GM12878 (cell line): Measurements from ENCODE around the gene RGSL1. TPM values are rescaled to one million over a fixed set of nuclear protein-coding genes. Genes with fewer than 3 reads are reported as not detected.

Experiments
- BCL11A ChIP-seq: IDR thresholded peaks from 2 replicates; pipeline ENCODE4 v1.6.1; 2011; ENCODE audit warnings: low read depth, low read length
- EP300 ChIP-seq, 2 experiments: fragments of 150-350 bp in 1 of 2; IDR thresholded peaks; 2 replicates each; pipeline ENCODE4 v1.6.1; 2011 to 2012; ENCODE audit warnings: low read depth in 2 of 2, low read length in 2 of 2, borderline replicate concordance in 1 of 2, improper control_type of control experiment in 1 of 2, inconsistent platforms in 1 of 2; ENCODE audit not compliant: control insufficient read depth in 1 of 2
- IKZF1 ChIP-seq: fragments of 450-650 bp; conservative IDR thresholded peaks from 2 replicates; pipeline ENCODE4 v1.6.1; 2017; ENCODE audit warnings: antibody characterized with exemption, mild to moderate bottlenecking
- IRF4 ChIP-seq: IDR thresholded peaks from 2 replicates; pipeline ENCODE4 v1.6.1; 2011; ENCODE audit warnings: low read depth, low read length
- MEF2B ChIP-seq: fragments of 450-650 bp; IDR thresholded peaks from 2 replicates; pipeline ENCODE4 v1.6.1; 2018; ENCODE audit warnings: mild to moderate bottlenecking, moderate library complexity; ENCODE audit not compliant: partially characterized antibody, poor library complexity, severe bottlenecking
- RCOR1 ChIP-seq: conservative IDR thresholded peaks from 2 replicates; pipeline ENCODE4 v1.6.1; 2012; ENCODE audit warnings: low read depth, low read length, improper control_type of control experiment
- SKIL ChIP-seq: fragments of 450-650 bp; IDR thresholded peaks from 2 replicates; pipeline ENCODE4 v1.6.1; 2017; ENCODE audit warnings: mild to moderate bottlenecking, low read depth, inconsistent platforms; ENCODE audit not compliant: poor library complexity, severe bottlenecking
- SPI1 ChIP-seq: IDR thresholded peaks from 2 replicates; pipeline ENCODE4 v1.6.1; 2011; ENCODE audit warnings: low read depth, mild to moderate bottlenecking, low read length, moderate library complexity, borderline replicate concordance; ENCODE audit not compliant: insufficient read depth
- WRNIP1 ChIP-seq: IDR thresholded peaks from 2 replicates; pipeline ENCODE4 v1.6.1; 2011; ENCODE audit warnings: low read depth, low read length, improper control_type of control experiment, borderline replicate concordance
- YY1 ChIP-seq: IDR thresholded peaks from 2 replicates; pipeline ENCODE4 v1.6.1; 2011; ENCODE audit warnings: low read depth, mild to moderate bottlenecking, low read length
- polyA plus RNA-seq, 11 experiments: library from polyadenylated mRNA; depleted of rRNA in 4 of 11; unstranded in 6 of 11; stranded (reverse) in 5 of 11; fragments of >200 nt; fragmentation: Nextera tagmentation in 4 of 11; fragmentation: Illumina TruSeq in 1 of 11; extraction: Ambion mirVana in 4 of 11; extraction: Trizol in 1 of 11; gene quantifications; 1 replicate in 1 of 11; 2 replicates in 10 of 11; pipeline versions ENCODE4 v1.2.1 to v1.2.3, GENCODE V29; 2011 to 2016; ENCODE audit warnings: inconsistent platforms in 2 of 11, missing spikeins in 2 of 11, low read depth in 1 of 11
- small RNA-seq: library from RNA; depleted of rRNA; stranded (forward); fragments of <200 nt; gene quantifications from one replicate; pipeline ENCODE3, GENCODE V24; 2014
- total RNA-seq, 4 experiments: library from RNA; depleted of rRNA in 3 of 4; stranded (reverse); fragments of >200 nt in 3 of 4; fragmentation: Illumina TruSeq in 1 of 4; extraction: Trizol in 1 of 4; gene quantifications; 2 replicates each; pipeline versions ENCODE4 v1.2.1 to v1.2.3, GENCODE V29; 2013 to 2021
- TF ChIP-seq, protein P1 (sequence below): IDR thresholded peaks from 2 replicates; pipeline ENCODE4 v1.6.1; 2011; ENCODE audit warnings: mild to moderate bottlenecking, low read depth, low read length, moderate library complexity; ENCODE audit not compliant: insufficient replicate concordance
- TF ChIP-seq, protein P2 (sequence below): fragments of 450-650 bp; IDR thresholded peaks from 2 replicates; pipeline ENCODE4 v1.6.1; 2014; ENCODE audit warnings: mild to moderate bottlenecking

Gene RGSL1
- total and polyA plus RNA-seq, 10 of the 15 experiments (the other 5 are each of a cell fraction or from before 2014, with no cell fraction given): 0.05 to 0.28 (median 0.27) TPM; not detected in 5

DNA sequence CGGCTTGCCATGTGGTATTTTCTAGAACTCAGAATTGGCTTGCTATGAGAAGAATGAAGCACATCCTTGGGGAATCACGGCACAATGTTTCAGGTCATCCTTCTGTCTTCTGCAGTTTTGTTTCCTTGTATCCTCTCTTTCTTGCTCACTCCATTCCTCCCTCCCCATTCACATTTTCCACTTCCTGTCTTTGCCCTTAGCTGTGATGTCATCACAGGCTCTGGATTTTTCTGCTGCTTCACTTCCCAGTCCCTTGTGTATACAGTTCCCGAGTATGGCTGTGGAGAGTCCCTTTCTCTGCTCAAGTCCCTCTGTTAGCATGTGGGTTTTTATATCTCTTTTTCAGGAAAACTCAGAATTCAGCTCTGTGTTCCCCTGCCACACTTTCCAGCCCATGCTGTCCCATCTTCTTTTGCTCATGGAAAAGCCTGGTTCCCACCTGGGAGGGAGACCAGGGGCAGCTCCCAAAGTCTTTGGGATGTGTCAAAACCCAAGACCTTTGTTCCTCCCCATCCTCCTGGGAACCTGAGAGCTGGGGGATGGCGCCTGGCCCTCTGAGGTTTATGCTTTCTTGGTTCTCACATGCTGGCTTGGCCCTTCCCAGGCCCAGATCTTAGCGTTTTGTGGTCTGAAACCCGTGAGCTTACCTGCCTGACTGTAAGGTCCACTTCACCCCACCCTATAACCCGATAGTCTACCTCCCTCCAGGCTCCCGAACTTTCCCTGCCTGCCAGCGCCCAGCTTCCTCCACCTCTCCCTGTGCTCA is 159.1 kb downstream of the RGSL1 start (continued):
- TF ChIP-seq SKIL: no peak
- no peak for TF ChIP-seq IRF4
- TF ChIP-seq, protein P1, sequence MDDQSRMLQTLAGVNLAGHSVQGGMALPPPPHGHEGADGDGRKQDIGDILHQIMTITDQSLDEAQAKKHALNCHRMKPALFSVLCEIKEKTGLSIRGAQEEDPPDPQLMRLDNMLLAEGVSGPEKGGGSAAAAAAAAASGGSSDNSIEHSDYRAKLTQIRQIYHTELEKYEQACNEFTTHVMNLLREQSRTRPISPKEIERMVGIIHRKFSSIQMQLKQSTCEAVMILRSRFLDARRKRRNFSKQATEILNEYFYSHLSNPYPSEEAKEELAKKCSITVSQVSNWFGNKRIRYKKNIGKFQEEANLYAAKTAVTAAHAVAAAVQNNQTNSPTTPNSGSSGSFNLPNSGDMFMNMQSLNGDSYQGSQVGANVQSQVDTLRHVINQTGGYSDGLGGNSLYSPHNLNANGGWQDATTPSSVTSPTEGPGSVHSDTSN: no peak
- TF ChIP-seq EP300 (IDR thresholded peaks at IDR 0.05; ENCODE audit: borderline replicate concordance in 1 of 2, control insufficient read depth in 1 of 2, low read depth in 2 of 2, low read length in 2 of 2): no peak
- peak; percentile 37; the same call in 1 of the 2 replicates for TF ChIP-seq IKZF1
- no peak for TF ChIP-seq RCOR1
- TF ChIP-seq SPI1: no peak
- no peak for TF ChIP-seq WRNIP1
- TF ChIP-seq, protein P2, sequence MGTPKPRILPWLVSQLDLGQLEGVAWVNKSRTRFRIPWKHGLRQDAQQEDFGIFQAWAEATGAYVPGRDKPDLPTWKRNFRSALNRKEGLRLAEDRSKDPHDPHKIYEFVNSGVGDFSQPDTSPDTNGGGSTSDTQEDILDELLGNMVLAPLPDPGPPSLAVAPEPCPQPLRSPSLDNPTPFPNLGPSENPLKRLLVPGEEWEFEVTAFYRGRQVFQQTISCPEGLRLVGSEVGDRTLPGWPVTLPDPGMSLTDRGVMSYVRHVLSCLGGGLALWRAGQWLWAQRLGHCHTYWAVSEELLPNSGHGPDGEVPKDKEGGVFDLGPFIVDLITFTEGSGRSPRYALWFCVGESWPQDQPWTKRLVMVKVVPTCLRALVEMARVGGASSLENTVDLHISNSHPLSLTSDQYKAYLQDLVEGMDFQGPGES: no peak
- no peak for TF ChIP-seq YY1
- TF ChIP-seq BCL11A: no peak
- peak; percentile 87 for TF ChIP-seq MEF2B
- TF ChIP-seq, all 136 proteins: peak for 8

Small RNAs within 50 kb of the gene (small RNA-seq; reads per million reads assigned to genes)
- not detected for gene RF00017

Other genes with a start within 250 kb of the RGSL1 start
- gene GLUL, start 58.4 kb upstream of the RGSL1 start, total RNA-seq (2014; rRNA removed): 174 and 183 TPM in 2 replicates
- gene GLUL, start 58.4 kb upstream of the RGSL1 start, total RNA-seq (2014; rRNA removed; fragmentation: Illumina TruSeq; extraction: Trizol): 141 TPM in 2 replicates
- gene GLUL, start 58.4 kb upstream of the RGSL1 start, total RNA-seq (2021): 172 and 191 TPM in 2 replicates
- 1.0 and 2.3 TPM in 2 replicates for gene GLUL, start 58.4 kb upstream of the RGSL1 start, polyA plus RNA-seq (2011; rRNA removed)
- gene GLUL, start 58.4 kb upstream of the RGSL1 start, polyA plus RNA-seq (2014; fragmentation: Illumina TruSeq; extraction: Trizol): 192 and 194 TPM in 2 replicates
- gene GLUL, start 58.4 kb upstream of the RGSL1 start, polyA plus RNA-seq (2014; fragmentation: Nextera tagmentation; extraction: Ambion mirVana): 100 to 1,000 TPM; 166 to 392 TPM
- gene GLUL, start 58.4 kb upstream of the RGSL1 start, polyA plus RNA-seq (2014; rRNA removed): 155 and 160 TPM in 2 replicates
- 100 to 1,000 TPM; 162 TPM for gene GLUL, start 58.4 kb upstream of the RGSL1 start, polyA plus RNA-seq (2016; fragmentation: Nextera tagmentation; extraction: Ambion mirVana)
- 0.11 TPM in 1 of 2 replicates, not detected in the other for gene TEDDM1, start 49.5 kb upstream of the RGSL1 start, total RNA-seq (2014; rRNA removed)
- not detected in 2 replicates for gene TEDDM1, start 49.5 kb upstream of the RGSL1 start, total RNA-seq (2014; rRNA removed; fragmentation: Illumina TruSeq; extraction: Trizol)
- gene TEDDM1, start 49.5 kb upstream of the RGSL1 start, total RNA-seq (2021): not detected in 2 replicates
- not detected in 2 replicates for gene TEDDM1, start 49.5 kb upstream of the RGSL1 start, polyA plus RNA-seq (2011; rRNA removed)
- gene TEDDM1, start 49.5 kb upstream of the RGSL1 start, polyA plus RNA-seq (2014; fragmentation: Illumina TruSeq; extraction: Trizol): not detected in 2 replicates
- gene TEDDM1, start 49.5 kb upstream of the RGSL1 start, polyA plus RNA-seq (2014; fragmentation: Nextera tagmentation; extraction: Ambion mirVana): not detected
- gene TEDDM1, start 49.5 kb upstream of the RGSL1 start, polyA plus RNA-seq (2014; rRNA removed): not detected in 2 replicates
- gene TEDDM1, start 49.5 kb upstream of the RGSL1 start, polyA plus RNA-seq (2016; fragmentation: Nextera tagmentation; extraction: Ambion mirVana): under 1 TPM in 1 of 2 experiments, not detected in 1; 0.11 TPM
- gene RNASEL, start 139.1 kb downstream of the RGSL1 start, total RNA-seq (2014; rRNA removed): 4.3 and 5.4 TPM in 2 replicates
- 6.4 and 7.0 TPM in 2 replicates for gene RNASEL, start 139.1 kb downstream of the RGSL1 start, total RNA-seq (2014; rRNA removed; fragmentation: Illumina TruSeq; extraction: Trizol)
- gene RNASEL, start 139.1 kb downstream of the RGSL1 start, total RNA-seq (2021): 4.4 TPM in 2 replicates
- gene RNASEL, start 139.1 kb downstream of the RGSL1 start, polyA plus RNA-seq (2011; rRNA removed): 10.8 and 14.4 TPM in 2 replicates
- 6.0 and 8.3 TPM in 2 replicates for gene RNASEL, start 139.1 kb downstream of the RGSL1 start, polyA plus RNA-seq (2014; fragmentation: Illumina TruSeq; extraction: Trizol)
- gene RNASEL, start 139.1 kb downstream of the RGSL1 start, polyA plus RNA-seq (2014; fragmentation: Nextera tagmentation; extraction: Ambion mirVana): 1 to 10 TPM; 3.0 to 3.7 TPM
- 4.0 and 4.7 TPM in 2 replicates for gene RNASEL, start 139.1 kb downstream of the RGSL1 start, polyA plus RNA-seq (2014; rRNA removed)
- 1 to 10 TPM; 5.3 to 6.0 TPM for gene RNASEL, start 139.1 kb downstream of the RGSL1 start, polyA plus RNA-seq (2016; fragmentation: Nextera tagmentation; extraction: Ambion mirVana)
- 44.0 and 45.1 TPM in 2 replicates for gene RGS16, start 154.2 kb downstream of the RGSL1 start, total RNA-seq (2014; rRNA removed)
- gene RGS16, start 154.2 kb downstream of the RGSL1 start, total RNA-seq (2014; rRNA removed; fragmentation: Illumina TruSeq; extraction: Trizol): 37.0 and 37.6 TPM in 2 replicates
- gene RGS16, start 154.2 kb downstream of the RGSL1 start, total RNA-seq (2021): 54.9 and 57.1 TPM in 2 replicates
- gene RGS16, start 154.2 kb downstream of the RGSL1 start, polyA plus RNA-seq (2011; rRNA removed): 31.5 and 43.9 TPM in 2 replicates
- 37.4 and 44.1 TPM in 2 replicates for gene RGS16, start 154.2 kb downstream of the RGSL1 start, polyA plus RNA-seq (2014; fragmentation: Illumina TruSeq; extraction: Trizol)
- 10 to 100 TPM; 16.4 to 18.5 TPM for gene RGS16, start 154.2 kb downstream of the RGSL1 start, polyA plus RNA-seq (2014; fragmentation: Nextera tagmentation; extraction: Ambion mirVana)
- 48.5 and 55.6 TPM in 2 replicates for gene RGS16, start 154.2 kb downstream of the RGSL1 start, polyA plus RNA-seq (2014; rRNA removed)
- 10 to 100 TPM; 50.3 to 58.2 TPM for gene RGS16, start 154.2 kb downstream of the RGSL1 start, polyA plus RNA-seq (2016; fragmentation: Nextera tagmentation; extraction: Ambion mirVana)
- 0.16 and 0.62 TPM in 2 replicates for gene RGS8, start 234.4 kb downstream of the RGSL1 start, total RNA-seq (2014; rRNA removed)
- 0.36 and 0.41 TPM in 2 replicates for gene RGS8, start 234.4 kb downstream of the RGSL1 start, total RNA-seq (2014; rRNA removed; fragmentation: Illumina TruSeq; extraction: Trizol)
- gene RGS8, start 234.4 kb downstream of the RGSL1 start, total RNA-seq (2021): 0.31 and 0.35 TPM in 2 replicates
- gene RGS8, start 234.4 kb downstream of the RGSL1 start, polyA plus RNA-seq (2011; rRNA removed): 0.40 and 0.43 TPM in 2 replicates
- 0.14 and 0.56 TPM in 2 replicates for gene RGS8, start 234.4 kb downstream of the RGSL1 start, polyA plus RNA-seq (2014; fragmentation: Illumina TruSeq; extraction: Trizol)
- under 1 TPM; 0.07 to 0.18 TPM for gene RGS8, start 234.4 kb downstream of the RGSL1 start, polyA plus RNA-seq (2014; fragmentation: Nextera tagmentation; extraction: Ambion mirVana)
- gene RGS8, start 234.4 kb downstream of the RGSL1 start, polyA plus RNA-seq (2014; rRNA removed): 0.22 and 0.52 TPM in 2 replicates
- under 1 TPM; 0.03 to 0.43 TPM for gene RGS8, start 234.4 kb downstream of the RGSL1 start, polyA plus RNA-seq (2016; fragmentation: Nextera tagmentation; extraction: Ambion mirVana)